Measurements from ENCODE around the gene OASL. TPM values are rescaled to one million over a fixed set of nuclear protein-coding genes. Genes with fewer than 3 reads are reported as not detected.

OASL gene
- polyA plus RNA-seq, 4 donors, result 0.56 to 3.0 (median 2.0) TPM

DNA sequence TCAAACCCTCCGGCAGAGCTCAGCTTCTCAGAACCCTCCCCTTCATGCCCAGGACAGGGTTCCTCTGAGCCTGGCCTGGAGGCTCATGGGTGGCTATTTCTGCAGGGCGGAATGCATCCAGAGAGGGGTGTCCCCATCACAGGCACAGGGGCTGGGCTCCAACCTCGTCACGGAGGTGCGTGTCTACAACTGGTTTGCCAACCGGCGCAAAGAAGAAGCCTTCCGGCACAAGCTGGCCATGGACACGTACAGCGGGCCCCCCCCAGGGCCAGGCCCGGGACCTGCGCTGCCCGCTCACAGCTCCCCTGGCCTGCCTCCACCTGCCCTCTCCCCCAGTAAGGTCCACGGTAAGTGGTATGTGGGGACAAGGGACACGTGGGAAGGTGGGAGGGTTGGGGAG is 45.0 kb downstream of the OASL start:
- H3K4me3 ChIP-seq (ENCODE audit: low read depth in 1 of 3, low read length in 3 of 3), result no peak overlapping the region
- WGBS, 3 donors, result 91 to 96% (median 93%) methylated on average over 14 to 15 of the region's 15 CpGs
- H3K9me3 ChIP-seq (ENCODE audit: control insufficient read depth in 2 of 2, insufficient read depth in 1 of 2, low read depth in 1 of 2, low read length in 1 of 2), result peaks cover 0 to 5% of the 10 kb centered on the region in 2 donors
- no peak overlapping the region for H3K27ac ChIP-seq (ENCODE audit: low read depth in 1 of 3, low read length in 2 of 3)
- no peaks in the 10 kb centered on the region for H3K4me1 ChIP-seq (ENCODE audit: control insufficient read depth in 3 of 3, insufficient read depth in 2 of 3, low read depth in 1 of 3, low read length in 2 of 3)
- no peaks in the 10 kb centered on the region for H3K27me3 ChIP-seq (ENCODE audit: control insufficient read depth in 3 of 3, insufficient read depth in 3 of 3, low read length in 3 of 3)
- DNase-seq, result no peak
- H3K36me3 ChIP-seq (ENCODE audit: control insufficient read depth in 3 of 3, insufficient read depth in 2 of 3, low read depth in 1 of 3, low read length in 3 of 3), result peaks cover 0 to 81% (median 17%) of the 10 kb centered on the region in 3 donors
- no peak for FAIRE-seq

DNA sequence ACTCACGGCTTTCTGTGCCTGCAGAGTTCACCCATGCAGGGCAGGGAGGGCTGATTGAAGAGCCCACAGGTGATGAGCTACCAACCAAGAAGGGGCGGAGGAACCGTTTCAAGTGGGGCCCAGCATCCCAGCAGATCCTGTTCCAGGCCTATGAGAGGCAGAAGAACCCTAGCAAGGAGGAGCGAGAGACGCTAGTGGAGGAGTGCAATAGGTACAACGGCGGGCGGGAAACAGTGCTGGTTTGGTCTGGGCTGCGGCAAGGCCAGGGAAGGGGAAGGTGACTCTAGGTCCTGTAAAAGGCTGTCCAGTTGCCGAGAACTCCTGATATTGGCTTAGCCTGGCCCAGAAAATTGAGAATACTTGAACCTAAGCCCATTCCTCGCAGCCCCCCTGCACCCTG is 45.5 kb downstream of the OASL start:
- H3K9me3 ChIP-seq (ENCODE audit: control insufficient read depth in 2 of 2, insufficient read depth in 1 of 2, low read depth in 1 of 2, low read length in 1 of 2), result peaks cover 0 to 5% of the 10 kb centered on the region in 2 donors
- H3K4me1 ChIP-seq (ENCODE audit: control insufficient read depth in 3 of 3, insufficient read depth in 2 of 3, low read depth in 1 of 3, low read length in 2 of 3), result no peaks in the 10 kb centered on the region
- H3K36me3 ChIP-seq (ENCODE audit: control insufficient read depth in 3 of 3, insufficient read depth in 2 of 3, low read depth in 1 of 3, low read length in 3 of 3), result peaks cover 0 to 81% (median 17%) of the 10 kb centered on the region in 3 donors
- H3K4me3 ChIP-seq (ENCODE audit: low read depth in 1 of 3, low read length in 3 of 3), result no peak overlapping the region
- no peak for DNase-seq
- H3K27ac ChIP-seq (ENCODE audit: low read depth in 1 of 3, low read length in 2 of 3), result no peak overlapping the region
- FAIRE-seq, result no peak
- no peaks in the 10 kb centered on the region for H3K27me3 ChIP-seq (ENCODE audit: control insufficient read depth in 3 of 3, insufficient read depth in 3 of 3, low read length in 3 of 3)
- 88 to 93% (median 89%) methylated on average over 11 of the region's 11 CpGs for WGBS, 3 donors

DNA sequence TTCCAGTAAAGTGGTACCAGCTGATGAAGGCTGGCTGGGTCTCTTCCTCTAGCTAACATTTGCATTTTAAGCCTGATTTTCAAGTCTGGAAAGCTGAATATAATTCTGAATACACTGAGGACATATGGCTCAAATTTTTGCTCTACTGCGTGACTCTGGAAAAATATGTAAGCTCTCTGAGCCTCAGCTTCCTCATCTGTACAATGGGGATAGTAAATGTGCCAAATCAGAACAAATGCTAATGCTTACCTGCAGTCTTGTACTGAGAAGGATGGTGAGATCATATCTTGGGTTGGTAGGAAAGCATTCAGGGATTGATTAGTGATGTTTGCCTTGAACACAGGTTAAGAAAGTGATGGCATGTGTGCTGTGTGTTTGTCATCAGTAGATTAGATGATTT is 46.1 kb downstream of the OASL start:
- Histone ChIP-seq H3K27me3 (ENCODE audit: control insufficient read depth in 3 of 3, insufficient read depth in 3 of 3, low read length in 3 of 3) (no peaks in the 10 kb centered on the region), H3K27ac (ENCODE audit: low read depth in 1 of 3, low read length in 2 of 3) (no peak overlapping the region), H3K36me3 (ENCODE audit: control insufficient read depth in 3 of 3, insufficient read depth in 2 of 3, low read depth in 1 of 3, low read length in 3 of 3) (peaks cover 0 to 81% (median 14%) of the 10 kb centered on the region in 3 donors), H3K4me1 (ENCODE audit: control insufficient read depth in 3 of 3, insufficient read depth in 2 of 3, low read depth in 1 of 3, low read length in 2 of 3) (no peaks in the 10 kb centered on the region), H3K4me3 (ENCODE audit: low read depth in 1 of 3, low read length in 3 of 3) (no peak overlapping the region), H3K9me3 (ENCODE audit: control insufficient read depth in 2 of 2, insufficient read depth in 1 of 2, low read depth in 1 of 2, low read length in 1 of 2) (peaks cover 0 to 5% of the 10 kb centered on the region in 2 donors)
- FAIRE-seq (no peak), DNase-seq (no peak)
- WGBS, 3 donors, result 89 to 100% (median 96%) methylated on average over 1 of the region's 1 CpG

DNA sequence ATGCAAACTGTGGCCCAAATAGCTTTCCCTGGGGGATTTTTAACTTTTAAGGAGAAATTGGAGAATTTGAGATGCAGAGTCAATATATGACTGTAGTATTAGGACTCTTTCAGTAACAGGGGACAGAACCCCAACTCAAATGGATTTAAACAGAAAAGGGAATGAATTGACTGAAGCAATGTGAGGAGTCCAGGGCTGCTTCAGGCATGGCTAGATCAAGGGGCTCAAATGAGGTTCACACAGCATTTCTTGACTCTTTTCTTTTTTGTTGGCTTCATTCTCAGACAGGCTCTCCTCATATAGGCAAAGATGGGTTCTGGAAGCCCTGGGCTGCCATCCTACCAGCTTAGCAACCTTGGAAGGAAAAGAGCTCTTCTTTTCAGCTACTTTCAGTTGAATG is 47.1 kb downstream of the OASL start:
- no peak for DNase-seq
- Histone ChIP-seq H3K27me3 (ENCODE audit: control insufficient read depth in 3 of 3, insufficient read depth in 3 of 3, low read length in 3 of 3) (no peaks in the 10 kb centered on the region), H3K36me3 (ENCODE audit: control insufficient read depth in 3 of 3, insufficient read depth in 2 of 3, low read depth in 1 of 3, low read length in 3 of 3) (peaks cover 0 to 72% (median 14%) of the 10 kb centered on the region in 3 donors), H3K4me1 (ENCODE audit: control insufficient read depth in 3 of 3, insufficient read depth in 2 of 3, low read depth in 1 of 3, low read length in 2 of 3) (no peaks in the 10 kb centered on the region), H3K4me3 (ENCODE audit: low read depth in 1 of 3, low read length in 3 of 3) (no peak overlapping the region), H3K9me3 (ENCODE audit: control insufficient read depth in 2 of 2, insufficient read depth in 1 of 2, low read depth in 1 of 2, low read length in 1 of 2) (peaks cover 0 to 5% of the 10 kb centered on the region in 2 donors), H3K27ac (ENCODE audit: low read depth in 1 of 3, low read length in 2 of 3) (no peak overlapping the region)
- FAIRE-seq, result no peak

DNA sequence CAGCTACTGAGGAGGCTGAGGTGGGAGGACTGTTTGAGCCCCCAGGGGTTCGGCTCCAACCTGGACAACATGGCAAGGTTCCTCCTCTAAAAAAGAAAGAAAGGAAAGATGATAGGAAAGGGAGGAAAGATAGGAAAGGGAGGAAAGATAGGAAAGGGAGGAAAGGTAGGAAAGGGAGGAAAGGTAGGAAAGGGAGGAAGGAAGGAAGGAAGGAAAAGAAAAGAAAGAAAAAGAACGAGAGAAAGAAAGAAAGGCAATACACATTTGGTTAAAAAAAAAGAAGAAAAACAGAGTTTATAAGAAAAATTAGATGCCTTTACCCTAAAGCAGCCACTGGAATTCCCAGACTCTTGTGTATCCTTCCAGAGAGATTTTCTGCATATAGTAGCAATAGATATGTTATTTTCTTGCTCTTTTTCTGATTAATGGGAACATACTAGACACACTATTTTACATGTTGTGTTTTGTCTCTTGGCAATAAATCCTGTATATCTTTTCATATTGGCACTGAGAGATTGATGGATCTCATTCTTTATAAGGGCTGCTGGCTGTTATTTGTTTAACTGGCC is 48.5 kb downstream of the OASL start:
- Histone ChIP-seq H3K4me3 (ENCODE audit: low read depth in 1 of 3, low read length in 3 of 3) (no peak overlapping the region), H3K36me3 (ENCODE audit: control insufficient read depth in 3 of 3, insufficient read depth in 2 of 3, low read depth in 1 of 3, low read length in 3 of 3) (peaks cover 0 to 70% (median 8%) of the 10 kb centered on the region in 3 donors), H3K27ac (ENCODE audit: low read depth in 1 of 3, low read length in 2 of 3) (no peak overlapping the region), H3K9me3 (ENCODE audit: control insufficient read depth in 2 of 2, insufficient read depth in 1 of 2, low read depth in 1 of 2, low read length in 1 of 2) (peaks cover 0 to 5% of the 10 kb centered on the region in 2 donors), H3K27me3 (ENCODE audit: control insufficient read depth in 3 of 3, insufficient read depth in 3 of 3, low read length in 3 of 3) (no peaks in the 10 kb centered on the region), H3K4me1 (ENCODE audit: control insufficient read depth in 3 of 3, insufficient read depth in 2 of 3, low read depth in 1 of 3, low read length in 2 of 3) (no peaks in the 10 kb centered on the region)
- WGBS, 3 donors, result 72 to 88% (median 82%) methylated on average over 2 of the region's 2 CpGs
- DNase-seq (no peak), FAIRE-seq (no peak)

DNA sequence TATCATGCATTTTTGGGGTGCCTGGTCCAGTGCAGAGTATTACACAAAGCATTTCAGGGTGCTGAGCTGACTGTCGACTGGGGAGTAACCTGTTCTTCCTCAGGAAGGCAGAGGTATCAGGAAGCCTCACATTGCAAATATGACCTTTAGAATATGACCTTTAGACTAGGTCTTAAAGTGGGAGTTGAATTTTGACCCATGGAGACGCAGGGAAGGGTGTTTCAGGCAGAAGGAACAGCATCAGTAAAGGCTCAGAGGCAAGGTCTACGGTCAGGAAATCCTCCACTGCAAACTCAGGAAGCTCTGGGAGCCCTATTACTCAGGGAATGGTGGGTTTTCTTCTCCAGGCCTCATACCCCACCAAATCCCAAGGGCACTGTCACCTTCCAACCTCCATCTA is 49.4 kb downstream of the OASL start:
- Histone ChIP-seq H3K4me1 (ENCODE audit: control insufficient read depth in 3 of 3, insufficient read depth in 2 of 3, low read depth in 1 of 3, low read length in 2 of 3) (peaks cover 0 to 6% (median 0%) of the 10 kb centered on the region in 3 donors), H3K27ac (ENCODE audit: low read depth in 1 of 3, low read length in 2 of 3) (no peak overlapping the region), H3K36me3 (ENCODE audit: control insufficient read depth in 3 of 3, insufficient read depth in 2 of 3, low read depth in 1 of 3, low read length in 3 of 3) (peaks cover 0 to 69% (median 8%) of the 10 kb centered on the region in 3 donors), H3K27me3 (ENCODE audit: control insufficient read depth in 3 of 3, insufficient read depth in 3 of 3, low read length in 3 of 3) (no peaks in the 10 kb centered on the region), H3K4me3 (ENCODE audit: low read depth in 1 of 3, low read length in 3 of 3) (no peak overlapping the region), H3K9me3 (ENCODE audit: control insufficient read depth in 2 of 2, insufficient read depth in 1 of 2, low read depth in 1 of 2, low read length in 1 of 2) (peaks cover 0 to 5% of the 10 kb centered on the region in 2 donors)
- WGBS, 3 donors, result 67 to 74% (median 70%) methylated on average over 3 of the region's 3 CpGs
- FAIRE-seq (no peak), DNase-seq (peak in 1 of 2 donors; percentile 43)

DNA sequence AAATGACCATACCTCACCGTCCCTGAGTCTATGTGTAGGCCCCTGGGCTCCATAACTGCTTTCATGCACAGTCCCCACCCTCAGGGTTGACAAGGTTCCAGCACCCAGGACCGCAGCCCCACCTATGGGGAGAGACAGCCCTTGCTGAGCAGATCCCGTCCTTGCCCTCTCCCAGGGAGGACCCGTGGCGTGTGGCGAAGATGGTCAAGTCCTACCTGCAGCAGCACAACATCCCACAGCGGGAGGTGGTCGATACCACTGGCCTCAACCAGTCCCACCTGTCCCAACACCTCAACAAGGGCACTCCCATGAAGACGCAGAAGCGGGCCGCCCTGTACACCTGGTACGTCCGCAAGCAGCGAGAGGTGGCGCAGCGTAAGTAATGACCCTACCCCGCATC is 50.4 kb downstream of the OASL start:
- DNase-seq (no peak), FAIRE-seq (no peak)
- no peaks in the 10 kb centered on the region for H3K27me3 ChIP-seq (ENCODE audit: control insufficient read depth in 3 of 3, insufficient read depth in 3 of 3, low read length in 3 of 3)
- peaks cover 0 to 5% of the 10 kb centered on the region in 2 donors for H3K9me3 ChIP-seq (ENCODE audit: control insufficient read depth in 2 of 2, insufficient read depth in 1 of 2, low read depth in 1 of 2, low read length in 1 of 2)
- WGBS, 3 donors, result 91 to 93% (median 92%) methylated on average over 17 of the region's 17 CpGs
- peaks cover 0 to 62% (median 0%) of the 10 kb centered on the region in 3 donors for H3K36me3 ChIP-seq (ENCODE audit: control insufficient read depth in 3 of 3, insufficient read depth in 2 of 3, low read depth in 1 of 3, low read length in 3 of 3)
- peaks cover 0 to 16% (median 0%) of the 10 kb centered on the region in 3 donors for H3K4me1 ChIP-seq (ENCODE audit: control insufficient read depth in 3 of 3, insufficient read depth in 2 of 3, low read depth in 1 of 3, low read length in 2 of 3)
- no peak overlapping the region for H3K27ac ChIP-seq (ENCODE audit: low read depth in 1 of 3, low read length in 2 of 3)
- no peak overlapping the region for H3K4me3 ChIP-seq (ENCODE audit: low read depth in 1 of 3, low read length in 3 of 3)

DNA sequence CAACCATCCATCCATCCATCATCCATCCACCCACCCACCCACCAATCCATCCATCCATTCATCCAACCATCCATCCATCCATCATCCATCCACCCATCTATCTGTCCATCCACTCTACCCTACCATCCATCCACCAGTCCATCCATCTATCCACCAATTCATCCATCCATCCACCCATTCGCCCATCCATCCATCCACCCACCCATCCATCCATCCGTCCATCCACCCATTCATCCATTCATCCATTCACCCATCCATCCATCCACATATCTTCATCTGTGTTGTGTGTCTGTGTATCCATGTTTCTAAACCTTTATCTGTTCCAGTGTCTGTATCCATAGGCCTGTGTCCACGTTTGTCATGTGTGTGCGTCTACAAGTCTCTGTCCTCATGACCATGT is 50.8 kb downstream of the OASL start:
- WGBS, 3 donors, result 86 to 93% (median 93%) methylated on average over 4 of the region's 4 CpGs
- no peak for FAIRE-seq

More for the DNA sequence above, 50.8 kb downstream of the OASL start:
- Histone ChIP-seq H3K27ac (ENCODE audit: low read depth in 1 of 3, low read length in 2 of 3) (no peak overlapping the region), H3K27me3 (ENCODE audit: control insufficient read depth in 3 of 3, insufficient read depth in 3 of 3, low read length in 3 of 3) (no peaks in the 10 kb centered on the region), H3K36me3 (ENCODE audit: control insufficient read depth in 3 of 3, insufficient read depth in 2 of 3, low read depth in 1 of 3, low read length in 3 of 3) (peaks cover 0 to 62% (median 0%) of the 10 kb centered on the region in 3 donors), H3K9me3 (ENCODE audit: control insufficient read depth in 2 of 2, insufficient read depth in 1 of 2, low read depth in 1 of 2, low read length in 1 of 2) (peaks cover 0 to 5% of the 10 kb centered on the region in 2 donors), H3K4me1 (ENCODE audit: control insufficient read depth in 3 of 3, insufficient read depth in 2 of 3, low read depth in 1 of 3, low read length in 2 of 3) (peaks cover 0 to 20% (median 0%) of the 10 kb centered on the region in 3 donors), H3K4me3 (ENCODE audit: low read depth in 1 of 3, low read length in 3 of 3) (no peak overlapping the region)
- DNase-seq, result no peak

All from small intestine (tissue), 7 donors.